WTC11 (cell line): ENCODE measurements around the gene CEP295NL. TPM values are rescaled to one million over a fixed set of nuclear protein-coding genes. Genes with fewer than 3 reads are reported as not detected.

Experiments used
- ATAC-seq: fragments of 200-7000 bp; cut with Tn5 transposase; 2 replicates; pipeline ENCODE4 v1.10.0; 2021; ENCODE audit warnings: mild to moderate bottlenecking, moderate library complexity
- CTCF ChIA-PET: fragments of 300-600 bp; sonication (Branson Sonifier 250); formaldehyde crosslinking; loops from one replicate; lab custom pipeline; 2021; ENCODE audit warnings: antibody characterized with exemption; lab: Charles Lee
- POLR2A ChIA-PET: fragments of 350-600 bp; sonication (Branson Sonifier 250); formaldehyde crosslinking; loops from one replicate; lab custom pipeline; 2021; ENCODE audit warnings: antibody characterized with exemption; lab: Charles Lee
- DNase-seq: peaks from one replicate; pipeline ENCODE4 v3.0.0; 2021; ENCODE audit warnings: low spot score
- H3K27ac Mint-ChIP-seq: 2 replicates; pipeline ENCODE4 v1.8.0; 2021; ENCODE audit warnings: mixed read lengths
- H3K27me3 Mint-ChIP-seq: 2 replicates; pipeline ENCODE4 v1.8.0; 2021; ENCODE audit warnings: low read depth, mild to moderate bottlenecking, moderate library complexity, mixed read lengths
- H3K36me3 Mint-ChIP-seq: 2 replicates; pipeline ENCODE4 v1.8.0; 2021; ENCODE audit warnings: mixed read lengths
- H3K4me1 Mint-ChIP-seq: 2 replicates; pipeline ENCODE4 v1.8.0; 2022; ENCODE audit warnings: mixed read lengths
- H3K4me3 Mint-ChIP-seq: 2 replicates; pipeline ENCODE4 v1.8.0; 2021; ENCODE audit warnings: mild to moderate bottlenecking, moderate library complexity, mixed read lengths
- H3K9me3 Mint-ChIP-seq: 2 replicates; pipeline ENCODE4 v1.8.0; 2021; ENCODE audit warnings: mixed read lengths
- CBFB ChIP-seq: sonication (generic); formaldehyde crosslinking; IDR thresholded peaks from 2 replicates; pipeline ENCODE4 v1.8.1; 2022; ENCODE audit warnings: mild to moderate bottlenecking, low read depth, missing genetic modification reagents
- CREM ChIP-seq: sonication (generic); formaldehyde crosslinking; IDR thresholded peaks from 2 replicates; pipeline ENCODE4 v1.8.1; 2022; ENCODE audit warnings: mild to moderate bottlenecking, missing genetic modification reagents, moderate library complexity
- E2F4 ChIP-seq: sonication (generic); formaldehyde crosslinking; IDR thresholded peaks from 2 replicates; pipeline ENCODE4 v1.8.1; 2022; ENCODE audit warnings: low read depth, mild to moderate bottlenecking, moderate library complexity, missing genetic modification reagents, borderline replicate concordance
- ELF4 ChIP-seq: sonication (generic); formaldehyde crosslinking; IDR thresholded peaks from 2 replicates; pipeline ENCODE4 v1.8.1; 2022; ENCODE audit warnings: low read depth, mild to moderate bottlenecking, moderate library complexity, missing genetic modification reagents
- ETV6 ChIP-seq: sonication (generic); formaldehyde crosslinking; IDR thresholded peaks from 2 replicates; pipeline ENCODE4 v1.8.1; 2022; ENCODE audit warnings: mild to moderate bottlenecking, missing genetic modification reagents
- FOXJ3 ChIP-seq: sonication (generic); formaldehyde crosslinking; IDR thresholded peaks from 2 replicates; pipeline ENCODE4 v1.9.0; 2021; ENCODE audit warnings: missing genetic modification reagents, mild to moderate bottlenecking, borderline replicate concordance
- MXD4 ChIP-seq: fragments of 250-450 bp; sonication (Bioruptor Pico); IDR thresholded peaks from 2 replicates; pipeline ENCODE4 v1.8.0; 2021; ENCODE audit warnings: mild to moderate bottlenecking, moderate library complexity, borderline replicate concordance
- NR1H2 ChIP-seq: sonication (generic); formaldehyde crosslinking; IDR thresholded peaks from 2 replicates; pipeline ENCODE4 v1.9.0; 2021; ENCODE audit warnings: mild to moderate bottlenecking, moderate library complexity, missing genetic modification reagents
- NR3C1 ChIP-seq: sonication (generic); formaldehyde crosslinking; conservative IDR thresholded peaks from 2 replicates; pipeline ENCODE4 v1.8.1; 2023; ENCODE audit warnings: low read depth, mild to moderate bottlenecking, missing genetic modification reagents
- PREB ChIP-seq: sonication (generic); formaldehyde crosslinking; IDR thresholded peaks from 2 replicates; pipeline ENCODE4 v1.8.1; 2022; ENCODE audit warnings: mild to moderate bottlenecking, missing genetic modification reagents, moderate library complexity, borderline replicate concordance
- RORB ChIP-seq: fragments of 250-450 bp; sonication (Bioruptor Pico); IDR thresholded peaks from 2 replicates; pipeline ENCODE4 v1.9.0; 2021; ENCODE audit warnings: mild to moderate bottlenecking
- SMAD4 ChIP-seq: sonication (generic); formaldehyde crosslinking; IDR thresholded peaks from 2 replicates; pipeline ENCODE4 v1.8.0; 2022; ENCODE audit warnings: mild to moderate bottlenecking, missing genetic modification reagents
- TEAD1 ChIP-seq: sonication (generic); formaldehyde crosslinking; IDR thresholded peaks from 2 replicates; pipeline ENCODE4 v1.8.0; 2022; ENCODE audit warnings: mild to moderate bottlenecking, missing genetic modification reagents
- ZNF219 ChIP-seq: sonication (generic); formaldehyde crosslinking; IDR thresholded peaks from 2 replicates; pipeline ENCODE4 v1.8.0; 2023; ENCODE audit warnings: missing genetic modification reagents, mild to moderate bottlenecking, borderline replicate concordance
- ZNF232 ChIP-seq: sonication (generic); formaldehyde crosslinking; IDR thresholded peaks from 2 replicates; pipeline ENCODE4 v1.8.0; 2022; ENCODE audit warnings: mild to moderate bottlenecking, missing genetic modification reagents
- ZNF317 ChIP-seq: sonication (generic); formaldehyde crosslinking; IDR thresholded peaks from 2 replicates; pipeline ENCODE4 v1.8.1; 2023; ENCODE audit warnings: low read depth, mild to moderate bottlenecking, moderate library complexity, missing genetic modification reagents, borderline replicate concordance
- ZNF396 ChIP-seq: fragments of 250-450 bp; sonication (Bioruptor Pico); IDR thresholded peaks from 2 replicates; pipeline ENCODE4 v1.8.0; 2021; ENCODE audit warnings: mild to moderate bottlenecking, moderate library complexity, borderline replicate concordance
- ZNF512 ChIP-seq: sonication (generic); formaldehyde crosslinking; IDR thresholded peaks from 2 replicates; pipeline ENCODE4 v1.8.1; 2022; ENCODE audit warnings: missing genetic modification reagents, borderline replicate concordance
- total RNA-seq: library from RNA; stranded (reverse); gene quantifications from 3 replicates; pipeline ENCODE4 v1.2.3, GENCODE V29; 2021
- TF ChIP-seq, protein P1 (sequence below): sonication (generic); formaldehyde crosslinking; IDR thresholded peaks from 2 replicates; pipeline ENCODE4 v1.8.1; 2023; ENCODE audit warnings: mild to moderate bottlenecking, missing genetic modification reagents, moderate library complexity
- TF ChIP-seq, protein P2 (sequence below): sonication (generic); formaldehyde crosslinking; IDR thresholded peaks from 2 replicates; pipeline ENCODE4 v1.8.1; 2023; ENCODE audit warnings: mild to moderate bottlenecking, missing genetic modification reagents, moderate library complexity
- TF ChIP-seq, protein P3 (sequence below): sonication (generic); formaldehyde crosslinking; IDR thresholded peaks from 2 replicates; pipeline ENCODE4 v1.8.1; 2022; ENCODE audit warnings: low read depth, missing genetic modification reagents, borderline replicate concordance

CEP295NL gene
- total RNA-seq, 1 experiment from 2014 or later: 0.61 TPM

- Mint-ChIP-seq H3K27ac (no peak overlapping the region), H3K4me1 (peaks cover 19% of the 10 kb centered on the region), H3K36me3 (no peaks in the 10 kb centered on the region), H3K4me3 (no peak overlapping the region), H3K27me3 (no peaks in the 10 kb centered on the region), H3K9me3 (no peaks in the 10 kb centered on the region)
- ATAC-seq: no peak
- DNase-seq: no peak
- CTCF ChIA-PET: interaction anchor here (0.6 to 1.0 kb wide), 3 partner anchors 20 to 440 kb away, joined by 3 to 6 read pairs (median 4); no protein-coding TSS in a partner anchor
- TF ChIP-seq RORB (CRISPR knock-in tag) (no peak), SMAD4 (CRISPR knock-in tag) (no peak), MXD4 (no peak), ZNF512 (CRISPR knock-in tag) (no peak), CBFB (CRISPR knock-in tag) (no peak), NR3C1 (CRISPR knock-in tag) (no peak), FOXJ3 (CRISPR knock-in tag) (no peak), NR1H2 (no peak), ZNF219 (no peak), ZNF232 (no peak), ETV6 (CRISPR knock-in tag) (no peak), CREM (CRISPR knock-in tag) (no peak), TEAD1 (CRISPR knock-in tag) (no peak)
- TF ChIP-seq, protein P1, sequence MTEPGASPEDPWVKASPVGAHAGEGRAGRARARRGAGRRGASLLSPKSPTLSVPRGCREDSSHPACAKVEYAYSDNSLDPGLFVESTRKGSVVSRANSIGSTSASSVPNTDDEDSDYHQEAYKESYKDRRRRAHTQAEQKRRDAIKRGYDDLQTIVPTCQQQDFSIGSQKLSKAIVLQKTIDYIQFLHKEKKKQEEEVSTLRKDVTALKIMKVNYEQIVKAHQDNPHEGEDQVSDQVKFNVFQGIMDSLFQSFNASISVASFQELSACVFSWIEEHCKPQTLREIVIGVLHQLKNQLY (CRISPR knock-in tag): no peak
- TF ChIP-seq, protein P2, sequence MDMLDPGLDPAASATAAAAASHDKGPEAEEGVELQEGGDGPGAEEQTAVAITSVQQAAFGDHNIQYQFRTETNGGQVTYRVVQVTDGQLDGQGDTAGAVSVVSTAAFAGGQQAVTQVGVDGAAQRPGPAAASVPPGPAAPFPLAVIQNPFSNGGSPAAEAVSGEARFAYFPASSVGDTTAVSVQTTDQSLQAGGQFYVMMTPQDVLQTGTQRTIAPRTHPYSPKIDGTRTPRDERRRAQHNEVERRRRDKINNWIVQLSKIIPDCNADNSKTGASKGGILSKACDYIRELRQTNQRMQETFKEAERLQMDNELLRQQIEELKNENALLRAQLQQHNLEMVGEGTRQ (CRISPR knock-in tag): no peak
- TF ChIP-seq, protein P3, sequence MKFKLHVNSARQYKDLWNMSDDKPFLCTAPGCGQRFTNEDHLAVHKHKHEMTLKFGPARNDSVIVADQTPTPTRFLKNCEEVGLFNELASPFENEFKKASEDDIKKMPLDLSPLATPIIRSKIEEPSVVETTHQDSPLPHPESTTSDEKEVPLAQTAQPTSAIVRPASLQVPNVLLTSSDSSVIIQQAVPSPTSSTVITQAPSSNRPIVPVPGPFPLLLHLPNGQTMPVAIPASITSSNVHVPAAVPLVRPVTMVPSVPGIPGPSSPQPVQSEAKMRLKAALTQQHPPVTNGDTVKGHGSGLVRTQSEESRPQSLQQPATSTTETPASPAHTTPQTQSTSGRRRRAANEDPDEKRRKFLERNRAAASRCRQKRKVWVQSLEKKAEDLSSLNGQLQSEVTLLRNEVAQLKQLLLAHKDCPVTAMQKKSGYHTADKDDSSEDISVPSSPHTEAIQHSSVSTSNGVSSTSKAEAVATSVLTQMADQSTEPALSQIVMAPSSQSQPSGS: no peak
- POLR2A ChIA-PET: no interaction called here
Observed at GRCh38 chr17:78885956-78886355, 17.0 kb downstream of the CEP295NL start.

- CTCF ChIA-PET: interaction anchor here (0.9 kb wide), 1 partner anchor 19 kb away, joined by 4 read pairs; no protein-coding TSS in a partner anchor
- Mint-ChIP-seq H3K27ac (peak overlapping the region; percentile 41; the same call in 1 of the 2 replicates), H3K27me3 (no peaks in the 10 kb centered on the region), H3K4me3 (no peak overlapping the region), H3K9me3 (no peaks in the 10 kb centered on the region), H3K36me3 (no peaks in the 10 kb centered on the region), H3K4me1 (peaks cover 21% of the 10 kb centered on the region)
- ATAC-seq (no peak), DNase-seq (no peak)
- POLR2A ChIA-PET: no interaction called here
- TF ChIP-seq, protein P3: no peak
- no peak for TF ChIP-seq ZNF396 (CRISPR knock-in tag)
- no peak for TF ChIP-seq PREB (CRISPR knock-in tag)
- TF ChIP-seq ZNF317 (CRISPR knock-in tag): no peak
- no peak for TF ChIP-seq ELF4 (CRISPR knock-in tag)
- no peak for TF ChIP-seq E2F4 (CRISPR knock-in tag)
Observed at GRCh38 chr17:78884876-78885667, 17.9 kb downstream of the CEP295NL start.
